Skeletal muscle cell (primary cell): ENCODE measurements around the gene FBXL19.

Experiments used
- DNase-seq: peaks from one replicate; pipeline ENCODE4 v3.0.0-alpha.2; 2010; ENCODE audit warnings: low read depth
- H3K4me3 ChIP-seq: 2 replicates; pipeline ENCODE4 v1.5.1; 2011; ENCODE audit warnings: low read depth, mild to moderate bottlenecking, control low read depth, low read length, moderate library complexity

Gene FBXL19

GRCh38 chr16:30982548-30983288 lies 59.3 kb downstream of the FBXL19 start:
- no peak for DNase-seq

GRCh38 chr16:30983289-30983889 lies 60.0 kb downstream of the FBXL19 start:
- no peak overlapping the region for H3K4me3 ChIP-seq
- DNase-seq, result no peak

More at GRCh38 chr16:30982548-30983288, 59.3 kb downstream of the FBXL19 start:
- no peak overlapping the region for H3K4me3 ChIP-seq

- DNase-seq, result no peak
- no peak overlapping the region for H3K4me3 ChIP-seq
Observed at GRCh38 chr16:30983898-30984610, 60.7 kb downstream of the FBXL19 start.

GRCh38 chr16:30984669-30985400 lies 61.5 kb downstream of the FBXL19 start, which contains the start of gene HSD3B7:
Gene HSD3B7, plus strand, starts transcription at chr16:30985207. Its CDS starts 452 bp downstream, at chr16:30985659.
- DNase-seq, result peak; percentile 30
- H3K4me3 ChIP-seq, result peak within 1 kb of the TSS; percentile 47

DNA sequence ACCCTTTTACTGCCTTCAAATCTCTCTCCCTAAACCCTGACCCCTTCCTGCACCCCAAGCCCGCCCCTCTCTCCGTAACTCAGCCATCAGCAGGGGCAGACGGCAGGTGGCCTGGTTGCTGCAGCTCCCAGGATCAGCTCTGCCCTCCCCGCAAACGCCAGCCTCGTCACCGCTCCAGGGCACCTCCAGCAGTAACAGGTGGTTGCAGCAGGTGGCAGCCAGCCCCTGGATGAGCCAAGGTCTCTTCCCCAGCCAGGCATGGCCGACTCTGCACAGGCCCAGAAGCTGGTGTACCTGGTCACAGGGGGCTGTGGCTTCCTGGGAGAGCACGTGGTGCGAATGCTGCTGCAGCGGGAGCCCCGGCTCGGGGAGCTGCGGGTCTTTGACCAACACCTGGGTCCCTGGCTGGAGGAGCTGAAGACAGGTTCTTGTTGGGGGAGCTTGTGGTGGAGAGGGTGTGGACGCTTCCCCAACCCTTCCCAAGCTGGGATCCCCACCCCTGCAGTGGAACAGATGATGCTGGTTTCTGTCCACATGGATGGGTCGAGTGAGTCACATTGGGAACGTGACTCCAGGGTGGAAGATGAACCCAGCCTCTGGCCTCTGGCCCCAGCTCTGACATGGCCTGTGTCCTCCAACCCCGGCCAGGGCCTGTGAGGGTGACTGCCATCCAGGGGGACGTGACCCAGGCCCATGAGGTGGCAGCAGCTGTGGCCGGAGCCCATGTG lies 62.2 kb downstream of the FBXL19 start:
- H3K4me3 ChIP-seq, result peak overlapping the region; percentile 47
- no peak for DNase-seq

DNA sequence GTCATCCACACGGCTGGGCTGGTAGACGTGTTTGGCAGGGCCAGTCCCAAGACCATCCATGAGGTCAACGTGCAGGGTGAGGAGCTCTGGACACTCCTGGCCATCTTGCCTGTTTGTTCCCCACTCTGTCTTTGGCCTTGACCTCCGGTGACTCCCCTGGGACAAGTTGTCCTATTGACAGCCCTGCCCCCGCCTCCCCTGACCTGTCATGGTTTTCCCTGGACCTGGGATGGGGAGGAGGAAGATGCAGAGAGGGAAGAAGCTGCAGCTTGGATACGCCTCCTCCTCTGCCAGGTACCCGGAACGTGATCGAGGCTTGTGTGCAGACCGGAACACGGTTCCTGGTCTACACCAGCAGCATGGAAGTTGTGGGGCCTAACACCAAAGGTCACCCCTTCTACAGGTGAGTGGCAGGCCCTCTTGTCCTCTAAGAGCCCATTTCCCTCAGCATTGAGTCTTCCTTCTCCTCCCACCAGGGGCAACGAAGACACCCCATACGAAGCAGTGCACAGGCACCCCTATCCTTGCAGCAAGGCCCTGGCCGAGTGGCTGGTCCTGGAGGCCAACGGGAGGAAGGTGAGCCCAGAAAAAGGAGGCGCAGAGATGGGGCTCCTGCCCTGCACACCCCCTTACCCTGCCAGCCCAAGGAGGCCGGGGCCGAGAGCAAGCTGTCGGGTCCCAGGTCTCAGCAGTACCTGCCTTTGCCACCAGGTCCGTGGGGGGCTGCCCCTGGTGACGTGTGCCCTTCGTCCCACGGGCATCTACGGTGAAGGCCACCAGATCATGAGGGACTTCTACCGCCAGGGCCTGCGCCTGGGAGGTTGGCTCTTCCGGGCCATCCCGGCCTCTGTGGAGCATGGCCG lies 63.0 kb downstream of the FBXL19 start:
- DNase-seq, result no peak
- H3K4me3 ChIP-seq, result no peak overlapping the region

GRCh38 chr16:30987581-30988190 lies 64.3 kb downstream of the FBXL19 start:
- no peak for DNase-seq
- no peak overlapping the region for H3K4me3 ChIP-seq

- no peak overlapping the region for H3K4me3 ChIP-seq
- no peak for DNase-seq
Observed at GRCh38 chr16:30989469-30990047, 66.2 kb downstream of the FBXL19 start.

- no peak for DNase-seq
Observed at GRCh38 chr16:30990105-30990504, 66.7 kb downstream of the FBXL19 start.

DNA sequence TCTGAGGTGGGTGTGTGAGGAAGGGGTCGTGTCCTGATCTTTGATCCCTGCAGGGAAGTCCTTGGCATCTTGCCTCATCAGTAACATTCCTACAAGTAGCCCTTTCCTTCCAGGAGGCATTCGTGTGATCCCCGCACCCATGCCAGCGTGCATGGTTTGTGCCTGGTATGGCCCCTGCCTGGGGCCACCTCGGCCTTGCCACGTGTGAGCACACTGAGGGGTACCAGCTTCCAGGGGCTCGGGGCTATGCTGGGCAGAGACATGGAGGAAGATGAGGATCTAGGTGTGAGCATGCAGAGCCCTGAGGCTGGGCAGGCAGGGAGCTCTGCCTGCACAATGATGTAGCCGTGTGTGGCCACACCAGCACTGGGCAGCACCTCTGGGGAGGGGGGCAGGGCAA lies 67.7 kb downstream of the FBXL19 start:
- H3K4me3 ChIP-seq, result no peak overlapping the region
- DNase-seq, result no peak

More at GRCh38 chr16:30990105-30990504, 66.7 kb downstream of the FBXL19 start:
- no peak overlapping the region for H3K4me3 ChIP-seq

- no peak for DNase-seq
- no peak overlapping the region for H3K4me3 ChIP-seq
Observed at GRCh38 chr16:30992276-30992780, 69.0 kb downstream of the FBXL19 start.

GRCh38 chr16:30992931-30993816 lies 69.8 kb downstream of the FBXL19 start:
- DNase-seq, result no peak
- no peak overlapping the region for H3K4me3 ChIP-seq

DNA sequence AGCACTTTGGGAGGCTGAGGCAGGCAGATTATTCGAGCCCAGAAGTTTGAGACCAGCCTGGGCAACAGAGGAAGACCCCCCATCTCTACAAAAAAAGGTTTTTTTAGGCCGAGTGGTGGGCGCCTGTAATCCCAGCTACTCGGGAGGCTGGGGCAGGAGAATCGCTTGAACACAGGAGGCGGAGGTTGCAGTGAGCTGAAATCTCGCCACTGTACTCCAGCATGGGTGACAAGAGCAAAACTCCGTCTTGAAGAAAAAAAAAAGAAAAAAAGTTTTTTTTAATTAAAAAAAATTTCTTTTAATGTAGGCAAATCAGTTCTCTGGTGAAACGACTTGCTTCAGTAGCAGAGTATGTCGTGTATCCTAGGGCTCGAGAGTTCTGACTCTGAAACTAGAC lies 72.6 kb downstream of the FBXL19 start:
- DNase-seq, result no peak
- H3K4me3 ChIP-seq, result no peak overlapping the region

DNA sequence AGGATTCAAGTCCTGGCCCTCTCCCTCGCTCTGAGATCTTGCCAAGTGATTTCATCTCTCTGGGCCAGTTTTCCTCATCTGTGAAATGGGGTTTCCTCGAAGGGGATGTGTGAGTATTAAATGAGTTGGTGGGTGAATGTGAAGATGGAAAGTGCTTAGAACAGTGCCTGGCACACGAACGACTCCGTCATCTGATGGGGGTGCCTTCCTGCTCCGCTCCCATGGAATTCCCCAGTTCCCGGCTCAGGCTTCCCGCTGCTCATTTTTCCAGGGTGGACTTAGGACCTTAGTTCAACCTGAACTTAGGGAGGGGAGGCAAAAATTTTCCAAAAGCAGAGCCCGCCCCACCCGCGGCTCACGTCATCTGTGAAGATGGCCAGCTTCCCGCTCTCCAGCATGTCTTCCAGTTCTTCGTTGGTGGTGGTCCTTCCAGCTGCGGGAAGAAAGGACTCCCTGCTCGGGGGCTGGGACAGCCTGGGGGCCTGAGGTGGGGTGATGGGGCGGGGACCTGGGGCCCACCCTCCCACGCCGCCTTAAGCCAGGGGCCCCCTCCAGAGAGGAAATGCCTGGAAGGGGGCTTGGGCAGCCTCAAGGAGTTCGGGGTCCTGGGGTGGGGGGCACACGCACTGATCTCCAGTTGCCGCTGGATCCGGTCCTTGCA lies 73.1 kb downstream of the FBXL19 start:
- H3K4me3 ChIP-seq, result peak overlapping the region; percentile 46
- DNase-seq, result no peak

DNA sequence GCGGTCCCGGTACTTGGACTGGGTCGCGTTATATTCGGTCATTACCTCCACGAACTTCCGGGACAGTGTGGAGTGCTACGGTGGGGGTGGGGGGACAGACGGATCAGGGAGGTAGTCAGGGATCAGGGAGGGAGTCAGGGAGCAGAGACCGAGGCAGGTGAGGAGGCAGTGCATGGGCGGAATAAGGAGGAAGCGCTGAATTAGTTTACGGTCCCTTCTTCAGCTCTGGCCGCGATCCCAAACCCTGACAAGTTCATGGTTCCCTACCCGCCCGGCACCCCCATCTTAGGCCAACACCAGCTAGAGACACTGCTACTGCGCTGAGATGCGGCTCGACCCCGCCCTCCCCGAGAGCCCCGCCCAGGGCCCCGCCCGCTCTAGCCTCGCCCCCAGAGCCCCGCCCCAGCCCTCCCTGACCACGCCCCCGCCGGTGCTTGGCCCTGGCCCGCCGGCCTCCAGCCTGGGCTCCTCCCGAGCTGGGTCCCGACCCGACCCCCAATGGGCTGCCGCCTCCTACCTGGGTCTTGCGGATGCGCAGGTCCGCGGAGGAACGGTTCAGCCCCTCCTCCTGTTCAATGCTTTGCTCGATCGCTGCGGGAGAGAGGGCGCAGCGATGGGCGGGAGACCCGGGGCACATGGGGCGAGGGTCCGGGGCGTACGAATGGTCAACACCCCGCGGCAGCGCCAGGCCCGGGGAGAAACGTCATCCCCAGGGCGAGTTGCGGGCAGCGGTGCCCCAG lies 73.8 kb downstream of the FBXL19 start:
- H3K4me3 ChIP-seq, result peak overlapping the region; percentile 46
- no peak for DNase-seq
